IMR-90 (cell line): Measurements from ENCODE around the gene TIMM44. TPM values are rescaled to one million over a fixed set of nuclear protein-coding genes. Genes with fewer than 3 reads are reported as not detected.

ENCODE experiments used
- ATAC-seq: fragments of 200-7000 bp; cut with Tn5 transposase; 2 replicates; pipeline ENCODE4 v1.9.1; 2020; ENCODE audit warnings: low read depth, mild to moderate bottlenecking, moderate library complexity
- BruUV-seq: library from RNA; stranded (reverse); fragments of 400-500 nt; replicated peaks from 2 replicates; lab custom pipeline; 2021; lab: Mats Ljungman, UMichigan
- CTCF ChIA-PET: fragments of 300-600 bp; formaldehyde crosslinking; extraction: SDS; loops from one replicate; lab custom pipeline; 2021; ENCODE audit warnings: antibody characterized with exemption; lab: Yijun Ruan, JAX
- POLR2A ChIA-PET: fragments of 300-600 bp; sonication (Branson Sonifier 250); formaldehyde crosslinking; loops from one replicate; lab custom pipeline; 2022; ENCODE audit warnings: antibody characterized with exemption; ENCODE audit not compliant: unreplicated experiment; lab: Charles Lee
- DNase-seq: peaks from one replicate; pipeline ENCODE4 v3.0.0; 2013
- H2AFZ ChIP-seq: replicated peaks from 2 replicates; pipeline ENCODE3; 2013; ENCODE audit warnings: low read length, mild to moderate bottlenecking; ENCODE audit not compliant: poor library complexity
- H2AK5ac ChIP-seq: 2 replicates; pipeline ENCODE4 v1.6.1; 2013; ENCODE audit warnings: low read depth, low read length, inconsistent platforms
- H2AK9ac ChIP-seq: replicated peaks from 2 replicates; pipeline ENCODE3; 2013; ENCODE audit warnings: mild to moderate bottlenecking, low read depth, low read length, moderate library complexity; ENCODE audit not compliant: poor library complexity
- H2BK120ac ChIP-seq: 2 replicates; pipeline ENCODE4 v1.6.1; 2013; ENCODE audit warnings: low read depth, low read length, inconsistent platforms
- H2BK15ac ChIP-seq: 3 replicates; pipeline ENCODE4 v1.6.1; 2013; ENCODE audit warnings: low read depth, low read length, inconsistent platforms
- H2BK20ac ChIP-seq: 2 replicates; pipeline ENCODE4 v1.6.1; 2013; ENCODE audit warnings: low read depth, mild to moderate bottlenecking, inconsistent platforms, low read length, moderate library complexity
- H2BK5ac ChIP-seq: 2 replicates; pipeline ENCODE4 v1.6.1; 2013; ENCODE audit warnings: mild to moderate bottlenecking, low read depth, low read length, inconsistent platforms; ENCODE audit not compliant: poor library complexity, severe bottlenecking
- H3K14ac ChIP-seq: replicated peaks from 2 replicates; pipeline ENCODE4 v1.6.1; 2013; ENCODE audit warnings: low read depth, low read length, inconsistent platforms
- H3K18ac ChIP-seq: 2 replicates; pipeline ENCODE4 v1.6.1; 2013; ENCODE audit warnings: low read depth, low read length, control low read depth
- H3K23ac ChIP-seq: 2 replicates; pipeline ENCODE4 v1.6.1; 2013; ENCODE audit warnings: low read depth, low read length, inconsistent platforms
- H3K27ac ChIP-seq: 2 replicates; pipeline ENCODE4 v1.5.1; 2013; ENCODE audit warnings: mild to moderate bottlenecking, control low read depth, low read length; ENCODE audit not compliant: insufficient read depth
- H3K27me3 ChIP-seq: 2 replicates; pipeline ENCODE4 v1.6.1; 2013; ENCODE audit warnings: low read length; ENCODE audit not compliant: control insufficient read depth, insufficient read depth
- H3K36me3 ChIP-seq: 2 replicates; pipeline ENCODE4 v1.6.1; 2013; ENCODE audit warnings: low read length, mixed read lengths; ENCODE audit not compliant: control insufficient read depth, insufficient read depth
- H3K4ac ChIP-seq: 2 replicates; pipeline ENCODE4 v1.6.1; 2013; ENCODE audit warnings: low read depth, low read length, inconsistent platforms
- H3K4me1 ChIP-seq: 2 replicates; pipeline ENCODE4 v1.6.1; 2013; ENCODE audit warnings: low read length, mixed read lengths; ENCODE audit not compliant: control insufficient read depth, insufficient read depth
- H3K4me2 ChIP-seq: 2 replicates; pipeline ENCODE4 v1.6.1; 2013; ENCODE audit warnings: low read depth, mild to moderate bottlenecking, control low read depth, low read length, moderate library complexity
- H3K4me3 ChIP-seq: 2 replicates; pipeline ENCODE4 v1.5.1; 2013; ENCODE audit warnings: low read depth, mild to moderate bottlenecking, control low read depth, low read length, moderate library complexity; ENCODE audit not compliant: insufficient read depth
- H3K56ac ChIP-seq: 2 replicates; pipeline ENCODE4 v1.6.1; 2013; ENCODE audit warnings: low read length, inconsistent platforms; ENCODE audit not compliant: insufficient read depth; ENCODE audit errors: extremely low read depth
- H3K79me1 ChIP-seq, 2 experiments: 2 replicates each; pipeline ENCODE4 v1.6.1; 2013; ENCODE audit warnings: low read length in 2 of 2, inconsistent platforms in 1 of 2, low read depth in 1 of 2
- H3K9ac ChIP-seq: 2 replicates; pipeline ENCODE4 v1.6.1; 2013; ENCODE audit warnings: low read depth, low read length, control low read depth
- H3K9me1 ChIP-seq: 2 replicates; pipeline ENCODE4 v1.6.1; 2013; ENCODE audit warnings: low read length, inconsistent platforms; ENCODE audit not compliant: insufficient read depth
- H3K9me3 ChIP-seq: 2 replicates; pipeline ENCODE4 v1.6.1; 2013; ENCODE audit warnings: low read length; ENCODE audit not compliant: control insufficient read depth, insufficient read depth
- H4K20me1 ChIP-seq: 2 replicates; pipeline ENCODE4 v1.6.1; 2013; ENCODE audit warnings: low read length, inconsistent platforms; ENCODE audit not compliant: insufficient read depth
- H4K5ac ChIP-seq: 2 replicates; pipeline ENCODE4 v1.6.1; 2013; ENCODE audit warnings: mild to moderate bottlenecking, low read depth, low read length, control low read depth
- H4K8ac ChIP-seq, 2 experiments: 2 replicates each; pipeline ENCODE4 v1.6.1; 2013; ENCODE audit warnings: low read depth in 2 of 2, low read length in 2 of 2, control low read depth in 1 of 2, inconsistent platforms in 1 of 2
- H4K91ac ChIP-seq: 2 replicates; pipeline ENCODE4 v1.6.1; 2013; ENCODE audit warnings: low read depth, low read length, inconsistent platforms; ENCODE audit not compliant: insufficient read depth
- CEBPB ChIP-seq: IDR thresholded peaks from 2 replicates; pipeline ENCODE4 v1.6.1; 2012; ENCODE audit warnings: low read depth, low read length, improper control_type of control experiment
- CHD1 ChIP-seq: IDR thresholded peaks from 2 replicates; pipeline ENCODE4 v1.6.1; 2012; ENCODE audit warnings: low read depth, low read length, improper control_type of control experiment
- MAFK ChIP-seq: IDR thresholded peaks from 2 replicates; pipeline ENCODE4 v1.6.1; 2012; ENCODE audit warnings: low read depth, low read length, improper control_type of control experiment
- NFE2L2 ChIP-seq: fragments of 150-350 bp; IDR thresholded peaks from 2 replicates; pipeline ENCODE4 v1.6.1; 2016; ENCODE audit warnings: low read depth, mild to moderate bottlenecking, low read length
- POLR2A ChIP-seq: IDR thresholded peaks from 2 replicates; pipeline ENCODE4 v1.6.1; 2012; ENCODE audit warnings: mild to moderate bottlenecking, low read depth, low read length
- RCOR1 ChIP-seq: IDR thresholded peaks from 2 replicates; pipeline ENCODE4 v1.6.1; 2012; ENCODE audit warnings: mild to moderate bottlenecking, low read length, improper control_type of control experiment; ENCODE audit not compliant: insufficient replicate concordance
- RFX5 ChIP-seq: IDR thresholded peaks from 2 replicates; pipeline ENCODE4 v1.8.0; 2012; ENCODE audit warnings: low read depth, mild to moderate bottlenecking, low read length, moderate library complexity
- SMC3 ChIP-seq: fragments of 150-350 bp; IDR thresholded peaks from 2 replicates; pipeline ENCODE4 v1.6.1; 2016; ENCODE audit warnings: low read depth, mild to moderate bottlenecking, antibody characterized with exemption, low read length, moderate library complexity
- WGBS, 2 experiments: methylation state at CpG; one replicate each; pipeline versions ENCODE4 v1.1.5 to v1.1.7; 2013; ENCODE audit warnings: missing lambda C conversion rate in 2 of 2; ENCODE audit not compliant: insufficient read length in 1 of 2; ENCODE audit errors: extremely low coverage in 2 of 2; 5-methylcytosine and 5-hydroxymethylcytosine counted together
- dilution Hi-C: fragments of 300-500 bp; cut with HindIII; formaldehyde crosslinking; loops from one replicate; pipeline ENCODE4 v1.14.3; 2018; ENCODE audit warnings: low sequenced_read_pairs; ENCODE audit not compliant: unreplicated experiment
- in situ Hi-C: fragments of 300-500 bp; cut with MboI; formaldehyde crosslinking; loops from 3 replicates; pipeline ENCODE4 v1.14.3; 2019; ENCODE audit warnings: low sequenced_read_pairs, inconsistent platforms, mixed read lengths
- intact Hi-C: fragments of 100-400 bp; cut with micrococcal nuclease; formaldehyde crosslinking; loops from 2 replicates; pipeline ENCODE4 v1.10.0; 2022
- polyA plus RNA-seq, 3 experiments: library from polyadenylated mRNA; depleted of rRNA; stranded (reverse); fragments of >200 nt; gene quantifications; 2 replicates each; pipeline ENCODE4 v1.2.3, GENCODE V29; 2012; ENCODE audit warnings: low replicate concordance in 1 of 3
- total RNA-seq: library from RNA; depleted of rRNA; stranded (reverse); fragments of >200 nt; gene quantifications from 2 replicates; pipeline ENCODE4 v1.2.3, GENCODE V29; 2012
- TF ChIP-seq, protein P1 (sequence below): fragments of 150-350 bp; IDR thresholded peaks from 2 replicates; pipeline ENCODE4 v1.6.1; 2016; ENCODE audit warnings: low read depth, mild to moderate bottlenecking, low read length, moderate library complexity, borderline replicate concordance
- TF ChIP-seq, protein P2 (sequence below): conservative IDR thresholded peaks from 2 replicates; pipeline ENCODE4 v1.5.1; 2012; ENCODE audit warnings: mild to moderate bottlenecking, low read depth, low read length, improper control_type of control experiment

Gene TIMM44
- total and polyA plus RNA-seq, 2 of the 4 experiments (the other 2 are of a cell fraction) = 37.6 to 52.3 TPM

DNA sequence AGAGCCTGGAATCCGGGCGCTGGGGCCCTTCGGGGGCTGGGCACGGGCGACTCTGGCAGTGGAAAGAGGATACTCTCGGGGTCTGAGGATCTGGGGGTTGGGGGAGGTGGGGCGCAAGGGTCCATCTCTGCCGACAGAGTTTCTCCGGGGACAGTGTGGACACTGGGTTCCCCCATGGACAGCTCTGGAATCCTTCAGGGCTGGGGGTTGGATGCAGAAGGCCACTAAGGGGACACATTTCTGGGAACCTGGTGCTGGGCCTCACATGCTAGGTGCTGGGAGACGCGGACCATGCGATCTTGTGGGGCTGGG, 26.6 kb downstream of the TIMM44 start:
- H3K36me3 ChIP-seq = peaks cover 9% of the 10 kb centered on the region; the same call in 1 of the 2 replicates
- H3K14ac ChIP-seq = no peak overlapping the region
- in situ Hi-C loops = no loop called here
- peaks cover 0 to 18% of the 10 kb centered on the region in 2 experiments; a peak in 2 of 4 replicates for H3K79me1 ChIP-seq
- 29% methylated on average over 6 of the region's 12 CpGs; no CpG with 5 or more reads in 1 of the 2 experiments for WGBS, 2 experiments
- H2BK15ac ChIP-seq = no peak overlapping the region
- H3K27me3 ChIP-seq = peaks cover 11% of the 10 kb centered on the region
- peaks cover 9% of the 10 kb centered on the region for H3K9me1 ChIP-seq
- peak overlapping the region; percentile 44 for H3K4me3 ChIP-seq
- H4K20me1 ChIP-seq = peaks cover 11% of the 10 kb centered on the region
- H3K27ac ChIP-seq = no peak overlapping the region
- H4K8ac ChIP-seq = peak overlapping the region; percentile 61 to 67; a peak in 1 of 4 replicates
- no peak overlapping the region for H3K4ac ChIP-seq
- peak overlapping the region; percentile 27 for H3K4me2 ChIP-seq
- DNase-seq = no peak
- H2BK20ac ChIP-seq = no peak overlapping the region
- peak overlapping the region; percentile 47; the same call in 1 of the 2 replicates for H4K91ac ChIP-seq
- no peak overlapping the region for H3K56ac ChIP-seq
- H2BK120ac ChIP-seq = no peak overlapping the region
- H2BK5ac ChIP-seq = no peak overlapping the region
- H4K5ac ChIP-seq = no peak overlapping the region
- intact Hi-C loops = no loop called here
- BruUV-seq = no TSS peak
- TF ChIP-seq POLR2A (no peak), RFX5 (no peak), SMC3 (no peak), NFE2L2 (no peak), MAFK (no peak), CHD1 (no peak), RCOR1 (no peak), CEBPB (no peak)
- TF ChIP-seq, protein P1, sequence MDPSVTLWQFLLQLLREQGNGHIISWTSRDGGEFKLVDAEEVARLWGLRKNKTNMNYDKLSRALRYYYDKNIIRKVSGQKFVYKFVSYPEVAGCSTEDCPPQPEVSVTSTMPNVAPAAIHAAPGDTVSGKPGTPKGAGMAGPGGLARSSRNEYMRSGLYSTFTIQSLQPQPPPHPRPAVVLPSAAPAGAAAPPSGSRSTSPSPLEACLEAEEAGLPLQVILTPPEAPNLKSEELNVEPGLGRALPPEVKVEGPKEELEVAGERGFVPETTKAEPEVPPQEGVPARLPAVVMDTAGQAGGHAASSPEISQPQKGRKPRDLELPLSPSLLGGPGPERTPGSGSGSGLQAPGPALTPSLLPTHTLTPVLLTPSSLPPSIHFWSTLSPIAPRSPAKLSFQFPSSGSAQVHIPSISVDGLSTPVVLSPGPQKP = no peak
- TF ChIP-seq, protein P2, sequence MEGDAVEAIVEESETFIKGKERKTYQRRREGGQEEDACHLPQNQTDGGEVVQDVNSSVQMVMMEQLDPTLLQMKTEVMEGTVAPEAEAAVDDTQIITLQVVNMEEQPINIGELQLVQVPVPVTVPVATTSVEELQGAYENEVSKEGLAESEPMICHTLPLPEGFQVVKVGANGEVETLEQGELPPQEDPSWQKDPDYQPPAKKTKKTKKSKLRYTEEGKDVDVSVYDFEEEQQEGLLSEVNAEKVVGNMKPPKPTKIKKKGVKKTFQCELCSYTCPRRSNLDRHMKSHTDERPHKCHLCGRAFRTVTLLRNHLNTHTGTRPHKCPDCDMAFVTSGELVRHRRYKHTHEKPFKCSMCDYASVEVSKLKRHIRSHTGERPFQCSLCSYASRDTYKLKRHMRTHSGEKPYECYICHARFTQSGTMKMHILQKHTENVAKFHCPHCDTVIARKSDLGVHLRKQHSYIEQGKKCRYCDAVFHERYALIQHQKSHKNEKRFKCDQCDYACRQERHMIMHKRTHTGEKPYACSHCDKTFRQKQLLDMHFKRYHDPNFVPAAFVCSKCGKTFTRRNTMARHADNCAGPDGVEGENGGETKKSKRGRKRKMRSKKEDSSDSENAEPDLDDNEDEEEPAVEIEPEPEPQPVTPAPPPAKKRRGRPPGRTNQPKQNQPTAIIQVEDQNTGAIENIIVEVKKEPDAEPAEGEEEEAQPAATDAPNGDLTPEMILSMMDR = no peak
- CTCF ChIA-PET = interaction anchor here (2.4 kb wide), 1 partner anchor 12 kb away, joined by 10 read pairs; no protein-coding TSS in a partner anchor
- peak overlapping the region; percentile 48 for H2AK9ac ChIP-seq
- no peak overlapping the region for H3K9ac ChIP-seq
- H3K23ac ChIP-seq = 0 out of 2 replicates have a peak overlapping the region, but pooled peaks have one; percentile 2
- no peaks in the 10 kb centered on the region for H3K9me3 ChIP-seq
- dilution Hi-C loops = no loop called here
- no peak overlapping the region for H3K18ac ChIP-seq
- H2AFZ ChIP-seq = peak overlapping the region; percentile 90
- POLR2A ChIA-PET = no interaction called here
- peaks cover 21% of the 10 kb centered on the region for H3K4me1 ChIP-seq
- 0 out of 2 replicates have a peak overlapping the region, but pooled peaks have one; percentile 39 for H2AK5ac ChIP-seq
- ATAC-seq = no peak
